ENCODE measurements around the gene CCDC71.

GRCh38 chr3:49161808-49162530 lies 4.2 kb downstream of the CCDC71 start:
- TF ChIP-seq CTCF (IDR thresholded peaks at IDR 0.05; ENCODE audit: low read depth, low read length, poor library complexity, severe bottlenecking) (no peak), EZH2phosphoT487 (IDR thresholded peaks at IDR 0.05; ENCODE audit: borderline replicate concordance, low read length) (no peak)
